ENCODE measurements around the gene TMEM86A.
"Not testable (repeated sequence)": the region's sequence is repeated elsewhere in the genome, so short reads cannot be mapped to it uniquely, and the experiment has no call there.

Gene TMEM86A, protein sequence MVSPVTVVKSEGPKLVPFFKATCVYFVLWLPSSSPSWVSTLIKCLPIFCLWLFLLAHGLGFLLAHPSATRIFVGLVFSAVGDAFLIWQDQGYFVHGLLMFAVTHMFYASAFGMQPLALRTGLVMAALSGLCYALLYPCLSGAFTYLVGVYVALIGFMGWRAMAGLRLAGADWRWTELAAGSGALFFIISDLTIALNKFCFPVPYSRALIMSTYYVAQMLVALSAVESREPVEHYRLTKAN

DNA sequence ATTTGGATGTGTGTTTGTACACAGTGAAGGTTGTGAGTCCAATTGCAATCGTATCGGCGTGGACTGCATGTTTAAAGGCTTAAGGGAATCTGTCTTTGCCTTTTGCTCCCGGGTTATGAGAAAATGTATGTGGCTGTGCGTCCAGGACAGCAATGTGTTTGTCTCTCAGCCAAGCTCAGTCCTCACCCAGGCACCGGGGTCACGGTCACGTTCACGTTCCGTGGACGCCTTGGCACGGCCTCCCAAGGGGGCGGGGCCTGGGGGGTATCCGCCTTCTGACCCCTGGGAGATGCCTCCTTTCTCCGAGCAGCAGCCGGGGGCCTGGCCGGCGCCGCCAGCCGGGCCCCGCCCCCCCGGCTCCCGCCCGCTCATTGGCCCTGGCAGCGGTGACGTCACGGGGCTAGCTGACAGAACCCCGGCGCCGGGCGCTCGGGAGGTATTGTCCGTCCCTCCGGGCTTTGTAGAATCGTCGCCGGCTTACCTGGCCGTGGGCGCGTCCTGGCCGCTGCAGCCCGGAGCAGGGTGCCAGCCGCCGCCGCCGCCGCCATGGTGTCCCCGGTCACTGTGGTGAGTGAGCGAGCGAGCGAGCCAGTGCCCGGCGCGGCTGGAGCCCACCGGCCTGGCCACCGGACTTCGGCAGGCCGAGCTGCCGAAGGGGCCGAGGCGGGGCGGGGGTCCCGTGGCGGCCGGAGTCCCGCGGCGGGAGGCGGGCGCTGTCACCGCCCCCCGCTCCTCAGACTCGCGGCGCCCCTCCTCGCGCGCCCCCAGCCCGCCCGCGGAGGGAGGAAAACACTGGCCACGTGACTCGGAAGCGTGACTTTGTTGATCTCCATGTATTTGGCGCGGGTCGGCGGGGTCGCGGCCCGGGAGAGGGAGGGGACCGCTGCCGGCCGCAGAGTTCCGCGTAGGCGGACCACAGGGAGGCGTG, at the start of gene TMEM86A:
Gene TMEM86A (plus strand): TSS at position 439 of the 928 bp plus-strand sequence. CDS start 108 bp downstream, at position 547.
- DNase-seq = peak; percentile 86

GRCh38 chr11:18650353-18650752, 48.2 kb upstream of the TMEM86A start:
- no peak for DNase-seq

- no peak for DNase-seq
Observed at GRCh38 chr11:18650859-18651557, 47.6 kb upstream of the TMEM86A start.

- no peak for DNase-seq
Observed at GRCh38 chr11:18657673-18658072, 40.9 kb upstream of the TMEM86A start.

GRCh38 chr11:18665353-18665872, 33.2 kb upstream of the TMEM86A start:
- not testable (repeated sequence) for DNase-seq

DNA sequence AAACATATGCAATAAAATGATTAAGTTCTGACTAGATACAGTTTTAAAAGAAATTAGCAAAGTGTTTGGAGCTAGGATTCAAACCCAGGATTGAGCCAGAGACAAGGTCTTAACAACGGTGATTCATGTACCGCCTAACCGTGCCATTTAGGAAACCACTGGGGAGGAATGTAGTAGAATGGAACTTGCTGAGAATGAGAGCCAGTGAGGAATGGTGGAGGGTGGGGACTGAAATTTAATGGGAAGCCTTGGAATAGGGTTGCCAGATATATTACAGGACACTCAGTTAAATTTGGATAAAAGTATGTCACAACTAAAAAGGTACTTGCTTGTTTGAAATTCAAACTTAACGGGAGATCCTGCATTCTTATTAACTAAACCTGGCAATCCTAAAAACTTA, 30.4 kb upstream of the TMEM86A start:
- no peak for DNase-seq

DNA sequence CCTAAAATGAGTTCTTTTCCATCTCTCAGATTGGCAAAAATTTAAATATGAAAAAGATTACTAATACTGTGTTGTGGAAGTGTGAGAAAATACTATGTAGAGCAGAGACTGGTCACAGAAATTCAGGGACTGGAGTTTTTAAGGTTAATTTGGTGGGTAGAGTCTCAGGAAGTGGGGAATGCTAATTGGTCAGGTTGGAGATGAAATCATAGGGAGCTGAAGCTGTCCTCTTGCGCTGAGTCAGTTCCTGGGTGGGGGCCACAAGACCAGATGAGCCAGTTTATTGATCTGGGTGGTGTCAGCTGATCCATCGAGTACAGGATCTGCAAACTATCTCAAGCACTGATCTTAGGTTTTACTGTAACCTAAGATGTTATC, 29.4 kb upstream of the TMEM86A start:
- no peak for DNase-seq

DNA sequence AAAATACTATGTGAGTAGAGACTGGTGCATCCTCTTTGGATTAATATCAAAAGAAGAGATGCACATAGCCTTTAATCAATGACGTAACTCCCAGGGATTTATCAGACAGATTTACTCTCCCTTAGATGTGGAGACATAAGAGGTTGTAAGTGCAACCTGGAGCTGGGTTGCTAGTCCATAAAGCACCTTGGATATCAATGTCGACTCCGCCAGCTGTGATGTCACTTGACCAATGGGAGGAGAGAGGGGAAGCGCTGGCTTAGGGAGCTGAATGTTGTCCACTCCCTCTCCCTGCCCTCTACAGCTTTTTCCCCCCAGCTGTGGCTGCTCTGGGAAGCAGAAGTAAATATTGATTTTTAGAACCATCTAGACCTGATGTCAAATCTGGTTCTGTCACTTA, 28.9 kb upstream of the TMEM86A start:
- no peak for DNase-seq

GRCh38 chr11:18671246-18671645, 27.3 kb upstream of the TMEM86A start:
- no peak for DNase-seq

DNA sequence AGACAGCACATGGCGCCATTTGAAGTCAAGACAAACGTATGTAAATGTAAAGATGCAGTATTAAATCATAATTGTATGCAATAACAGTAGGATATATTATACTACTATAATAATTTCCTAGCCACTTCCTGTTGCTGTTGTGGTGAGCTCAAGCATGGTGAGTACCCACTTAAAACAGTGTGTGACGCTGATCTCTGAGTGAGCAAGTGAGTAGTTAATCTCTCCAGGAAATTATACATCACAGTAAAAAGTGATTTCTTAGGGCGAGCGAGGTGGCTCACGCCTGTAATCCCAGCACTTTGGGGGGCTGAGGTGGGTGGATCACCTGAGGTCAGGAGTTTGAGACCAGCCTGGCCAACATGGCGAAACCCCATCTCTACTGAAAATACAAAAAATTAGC, 26.4 kb upstream of the TMEM86A start:
- not testable (repeated sequence) for DNase-seq

- no peak for DNase-seq
Observed at GRCh38 chr11:18676803-18677202, 21.8 kb upstream of the TMEM86A start.

GRCh38 chr11:18677560-18677959, 21.0 kb upstream of the TMEM86A start:
- DNase-seq = no peak

DNA sequence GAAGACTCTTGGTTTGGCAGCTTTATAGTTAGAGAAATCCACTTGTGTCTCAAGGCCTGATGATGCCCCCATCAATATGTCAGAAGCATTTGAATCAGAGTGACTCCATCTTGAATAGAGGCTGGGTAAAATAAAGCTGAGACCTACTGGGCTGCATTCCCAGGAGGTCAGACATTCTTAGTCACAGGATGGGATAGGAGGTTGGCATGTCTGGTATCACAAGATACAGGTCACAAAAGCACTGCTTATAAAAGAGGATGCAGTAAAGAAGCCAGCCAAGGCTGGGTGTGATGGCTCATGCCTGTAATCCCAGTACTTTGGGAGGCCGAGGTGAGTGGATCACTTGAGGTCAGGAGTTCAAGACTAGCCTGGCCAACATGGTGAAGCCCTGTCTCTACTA, 16.6 kb upstream of the TMEM86A start:
- DNase-seq = not testable (repeated sequence)

GRCh38 chr11:18682466-18682865, 16.1 kb upstream of the TMEM86A start:
- DNase-seq = no peak

DNA sequence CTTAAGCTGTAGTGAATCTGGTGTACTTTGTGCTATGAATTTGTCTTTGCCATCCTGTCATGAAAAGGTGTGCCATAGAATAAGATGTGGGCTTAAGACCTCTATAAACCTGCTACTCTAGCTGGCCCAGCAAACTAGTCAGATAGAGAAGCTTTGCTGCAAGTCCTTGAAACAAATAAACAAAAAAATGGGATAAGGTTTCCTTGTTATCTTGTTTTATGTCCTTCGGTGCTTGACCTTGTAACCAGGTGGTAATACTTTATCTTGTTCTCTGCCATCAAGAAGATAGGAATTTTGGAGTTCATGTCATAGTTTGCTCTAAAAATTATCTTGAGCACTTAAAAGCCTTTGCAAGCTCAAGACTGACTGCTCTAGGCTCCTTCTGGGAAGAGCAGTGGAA, 14.3 kb upstream of the TMEM86A start:
- no peak for DNase-seq

DNA sequence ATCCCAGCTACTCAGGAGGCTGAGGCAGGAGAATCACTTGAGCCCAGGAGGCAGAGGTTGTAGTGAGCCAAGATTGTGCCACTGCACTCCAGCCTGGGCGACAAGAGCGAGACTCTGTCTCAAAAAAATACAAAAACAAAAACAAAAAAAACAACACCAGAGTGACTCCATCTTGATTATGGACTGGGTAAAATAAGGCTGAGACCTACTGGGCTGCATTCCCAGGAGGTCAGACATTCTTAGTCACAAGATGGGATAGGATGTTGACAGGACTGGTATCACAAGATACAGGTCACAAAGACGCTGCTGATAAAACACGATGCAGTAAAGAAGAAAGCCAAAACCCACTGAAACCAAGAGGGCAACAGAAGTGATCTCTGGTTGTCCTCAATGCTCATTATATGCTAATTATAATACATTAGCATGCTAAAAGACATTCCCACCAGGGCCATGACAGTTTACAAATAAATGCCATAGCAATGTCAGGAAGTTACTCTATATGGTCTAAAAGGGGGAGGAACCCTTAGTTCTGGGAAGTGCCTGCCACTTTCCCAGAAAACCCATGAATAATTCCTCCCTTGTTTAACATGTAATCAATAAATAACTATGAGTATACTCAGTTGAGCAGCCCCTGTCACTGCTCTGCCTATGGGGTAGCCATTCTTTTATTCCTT, 7.0 kb upstream of the TMEM86A start:
- DNase-seq = not testable (repeated sequence)

- no peak for DNase-seq
Observed at GRCh38 chr11:18692941-18693760, 5.4 kb upstream of the TMEM86A start.

GRCh38 chr11:18696638-18697225, 1.8 kb upstream of the TMEM86A start:
- DNase-seq = no peak

- DNase-seq = no peak
Observed at GRCh38 chr11:18697576-18697975, 1.0 kb upstream of the TMEM86A start.

GRCh38 chr11:18699269-18699596, 654 bp downstream of the TMEM86A start:
- DNase-seq = no peak

DNA sequence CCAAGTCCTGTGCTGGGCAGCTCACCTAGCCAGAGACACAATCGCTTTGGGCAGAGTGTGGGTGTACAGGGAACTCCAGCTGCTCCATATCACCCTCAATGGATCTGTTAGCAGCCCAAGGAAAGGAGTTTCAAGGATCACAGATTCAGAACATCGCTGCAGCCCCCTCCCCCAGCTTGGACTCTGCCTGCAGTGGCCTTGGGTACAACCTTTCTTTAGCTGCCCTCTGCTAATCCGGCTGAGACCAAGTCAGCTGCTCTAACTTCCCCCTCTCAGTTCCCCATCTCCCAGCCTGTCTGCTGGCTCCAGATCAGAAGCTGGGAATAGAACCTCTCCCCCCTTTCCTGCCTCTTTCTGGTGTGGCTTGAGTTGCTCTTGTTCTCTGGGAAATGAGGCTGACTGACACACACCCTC, 1.3 kb downstream of the TMEM86A start:
- DNase-seq = no peak

- no peak for DNase-seq
Observed at GRCh38 chr11:18700375-18700774, 1.8 kb downstream of the TMEM86A start.
